IMR-90 (cell line): Measurements from ENCODE around the gene PPFIA1. TPM values are rescaled to one million over a fixed set of nuclear protein-coding genes. Genes with fewer than 3 reads are reported as not detected.

ENCODE experiments used
- ATAC-seq: fragments of 200-7000 bp; cut with Tn5 transposase; 2 replicates; pipeline ENCODE4 v1.9.1; 2020; ENCODE audit warnings: low read depth, mild to moderate bottlenecking, moderate library complexity
- BruUV-seq: library from RNA; stranded (reverse); fragments of 400-500 nt; replicated peaks from 2 replicates; lab custom pipeline; 2021; lab: Mats Ljungman, UMichigan
- CTCF ChIA-PET: fragments of 300-600 bp; formaldehyde crosslinking; extraction: SDS; loops from one replicate; lab custom pipeline; 2021; ENCODE audit warnings: antibody characterized with exemption; lab: Yijun Ruan, JAX
- POLR2A ChIA-PET: fragments of 300-600 bp; sonication (Branson Sonifier 250); formaldehyde crosslinking; loops from one replicate; lab custom pipeline; 2022; ENCODE audit warnings: antibody characterized with exemption; ENCODE audit not compliant: unreplicated experiment; lab: Charles Lee
- DNase-seq: peaks from one replicate; pipeline ENCODE4 v3.0.0; 2013
- H2AFZ ChIP-seq: replicated peaks from 2 replicates; pipeline ENCODE3; 2013; ENCODE audit warnings: low read length, mild to moderate bottlenecking; ENCODE audit not compliant: poor library complexity
- H2AK5ac ChIP-seq: 2 replicates; pipeline ENCODE4 v1.6.1; 2013; ENCODE audit warnings: low read depth, low read length, inconsistent platforms
- H2AK9ac ChIP-seq: replicated peaks from 2 replicates; pipeline ENCODE3; 2013; ENCODE audit warnings: mild to moderate bottlenecking, low read depth, low read length, moderate library complexity; ENCODE audit not compliant: poor library complexity
- H2BK120ac ChIP-seq: 2 replicates; pipeline ENCODE4 v1.6.1; 2013; ENCODE audit warnings: low read depth, low read length, inconsistent platforms
- H2BK15ac ChIP-seq: 3 replicates; pipeline ENCODE4 v1.6.1; 2013; ENCODE audit warnings: low read depth, low read length, inconsistent platforms
- H2BK20ac ChIP-seq: 2 replicates; pipeline ENCODE4 v1.6.1; 2013; ENCODE audit warnings: low read depth, mild to moderate bottlenecking, inconsistent platforms, low read length, moderate library complexity
- H2BK5ac ChIP-seq: 2 replicates; pipeline ENCODE4 v1.6.1; 2013; ENCODE audit warnings: mild to moderate bottlenecking, low read depth, low read length, inconsistent platforms; ENCODE audit not compliant: poor library complexity, severe bottlenecking
- H3K14ac ChIP-seq: replicated peaks from 2 replicates; pipeline ENCODE4 v1.6.1; 2013; ENCODE audit warnings: low read depth, low read length, inconsistent platforms
- H3K18ac ChIP-seq: 2 replicates; pipeline ENCODE4 v1.6.1; 2013; ENCODE audit warnings: low read depth, low read length, control low read depth
- H3K23ac ChIP-seq: 2 replicates; pipeline ENCODE4 v1.6.1; 2013; ENCODE audit warnings: low read depth, low read length, inconsistent platforms
- H3K27ac ChIP-seq: 2 replicates; pipeline ENCODE4 v1.5.1; 2013; ENCODE audit warnings: mild to moderate bottlenecking, control low read depth, low read length; ENCODE audit not compliant: insufficient read depth
- H3K27me3 ChIP-seq: 2 replicates; pipeline ENCODE4 v1.6.1; 2013; ENCODE audit warnings: low read length; ENCODE audit not compliant: control insufficient read depth, insufficient read depth
- H3K36me3 ChIP-seq: 2 replicates; pipeline ENCODE4 v1.6.1; 2013; ENCODE audit warnings: low read length, mixed read lengths; ENCODE audit not compliant: control insufficient read depth, insufficient read depth
- H3K4ac ChIP-seq: 2 replicates; pipeline ENCODE4 v1.6.1; 2013; ENCODE audit warnings: low read depth, low read length, inconsistent platforms
- H3K4me1 ChIP-seq: 2 replicates; pipeline ENCODE4 v1.6.1; 2013; ENCODE audit warnings: low read length, mixed read lengths; ENCODE audit not compliant: control insufficient read depth, insufficient read depth
- H3K4me2 ChIP-seq: 2 replicates; pipeline ENCODE4 v1.6.1; 2013; ENCODE audit warnings: low read depth, mild to moderate bottlenecking, control low read depth, low read length, moderate library complexity
- H3K4me3 ChIP-seq: 2 replicates; pipeline ENCODE4 v1.5.1; 2013; ENCODE audit warnings: low read depth, mild to moderate bottlenecking, control low read depth, low read length, moderate library complexity; ENCODE audit not compliant: insufficient read depth
- H3K56ac ChIP-seq: 2 replicates; pipeline ENCODE4 v1.6.1; 2013; ENCODE audit warnings: low read length, inconsistent platforms; ENCODE audit not compliant: insufficient read depth; ENCODE audit errors: extremely low read depth
- H3K79me1 ChIP-seq, 2 experiments: 2 replicates each; pipeline ENCODE4 v1.6.1; 2013; ENCODE audit warnings: low read length in 2 of 2, inconsistent platforms in 1 of 2, low read depth in 1 of 2
- H3K9ac ChIP-seq: 2 replicates; pipeline ENCODE4 v1.6.1; 2013; ENCODE audit warnings: low read depth, low read length, control low read depth
- H3K9me1 ChIP-seq: 2 replicates; pipeline ENCODE4 v1.6.1; 2013; ENCODE audit warnings: low read length, inconsistent platforms; ENCODE audit not compliant: insufficient read depth
- H3K9me3 ChIP-seq: 2 replicates; pipeline ENCODE4 v1.6.1; 2013; ENCODE audit warnings: low read length; ENCODE audit not compliant: control insufficient read depth, insufficient read depth
- H4K20me1 ChIP-seq: 2 replicates; pipeline ENCODE4 v1.6.1; 2013; ENCODE audit warnings: low read length, inconsistent platforms; ENCODE audit not compliant: insufficient read depth
- H4K5ac ChIP-seq: 2 replicates; pipeline ENCODE4 v1.6.1; 2013; ENCODE audit warnings: mild to moderate bottlenecking, low read depth, low read length, control low read depth
- H4K8ac ChIP-seq, 2 experiments: 2 replicates each; pipeline ENCODE4 v1.6.1; 2013; ENCODE audit warnings: low read depth in 2 of 2, low read length in 2 of 2, control low read depth in 1 of 2, inconsistent platforms in 1 of 2
- H4K91ac ChIP-seq: 2 replicates; pipeline ENCODE4 v1.6.1; 2013; ENCODE audit warnings: low read depth, low read length, inconsistent platforms; ENCODE audit not compliant: insufficient read depth
- BHLHE40 ChIP-seq: fragments of 150-350 bp; IDR thresholded peaks from 2 replicates; pipeline ENCODE4 v1.6.1; 2016; ENCODE audit warnings: mild to moderate bottlenecking, low read depth, low read length
- CEBPB ChIP-seq: IDR thresholded peaks from 2 replicates; pipeline ENCODE4 v1.6.1; 2012; ENCODE audit warnings: low read depth, low read length, improper control_type of control experiment
- CHD1 ChIP-seq: IDR thresholded peaks from 2 replicates; pipeline ENCODE4 v1.6.1; 2012; ENCODE audit warnings: low read depth, low read length, improper control_type of control experiment
- MAFK ChIP-seq: IDR thresholded peaks from 2 replicates; pipeline ENCODE4 v1.6.1; 2012; ENCODE audit warnings: low read depth, low read length, improper control_type of control experiment
- MAZ ChIP-seq: IDR thresholded peaks from 2 replicates; pipeline ENCODE4 v1.6.1; 2012; ENCODE audit warnings: low read depth, mild to moderate bottlenecking, low read length, improper control_type of control experiment, moderate library complexity, borderline replicate concordance
- MXI1 ChIP-seq: IDR thresholded peaks from 2 replicates; pipeline ENCODE4 v1.6.1; 2012; ENCODE audit warnings: low read depth, mild to moderate bottlenecking, low read length, moderate library complexity, borderline replicate concordance
- POLR2A ChIP-seq: IDR thresholded peaks from 2 replicates; pipeline ENCODE4 v1.6.1; 2012; ENCODE audit warnings: mild to moderate bottlenecking, low read depth, low read length
- RAD21 ChIP-seq: IDR thresholded peaks from 2 replicates; pipeline ENCODE4 v1.6.1; 2012; ENCODE audit warnings: low read length, improper control_type of control experiment
- RFX5 ChIP-seq: IDR thresholded peaks from 2 replicates; pipeline ENCODE4 v1.8.0; 2012; ENCODE audit warnings: low read depth, mild to moderate bottlenecking, low read length, moderate library complexity
- USF2 ChIP-seq: fragments of 150-350 bp; IDR thresholded peaks from 2 replicates; pipeline ENCODE4 v1.6.1; 2017; ENCODE audit warnings: mild to moderate bottlenecking, antibody characterized with exemption, low read length, low read depth
- WGBS, 2 experiments: methylation state at CpG; one replicate each; pipeline versions ENCODE4 v1.1.5 to v1.1.7; 2013; ENCODE audit warnings: missing lambda C conversion rate in 2 of 2; ENCODE audit not compliant: insufficient read length in 1 of 2; ENCODE audit errors: extremely low coverage in 2 of 2; 5-methylcytosine and 5-hydroxymethylcytosine counted together
- dilution Hi-C: fragments of 300-500 bp; cut with HindIII; formaldehyde crosslinking; loops from one replicate; pipeline ENCODE4 v1.14.3; 2018; ENCODE audit warnings: low sequenced_read_pairs; ENCODE audit not compliant: unreplicated experiment
- in situ Hi-C: fragments of 300-500 bp; cut with MboI; formaldehyde crosslinking; loops from 3 replicates; pipeline ENCODE4 v1.14.3; 2019; ENCODE audit warnings: low sequenced_read_pairs, inconsistent platforms, mixed read lengths
- intact Hi-C: fragments of 100-400 bp; cut with micrococcal nuclease; formaldehyde crosslinking; loops from 2 replicates; pipeline ENCODE4 v1.10.0; 2022
- polyA plus RNA-seq, 3 experiments: library from polyadenylated mRNA; depleted of rRNA; stranded (reverse); fragments of >200 nt; gene quantifications; 2 replicates each; pipeline ENCODE4 v1.2.3, GENCODE V29; 2012; ENCODE audit warnings: low replicate concordance in 1 of 3
- total RNA-seq: library from RNA; depleted of rRNA; stranded (reverse); fragments of >200 nt; gene quantifications from 2 replicates; pipeline ENCODE4 v1.2.3, GENCODE V29; 2012
- TF ChIP-seq, protein P1 (sequence below): conservative IDR thresholded peaks from 2 replicates; pipeline ENCODE4 v1.5.1; 2012; ENCODE audit warnings: mild to moderate bottlenecking, low read depth, low read length, improper control_type of control experiment
- TF ChIP-seq, protein P2 (sequence below): fragments of 150-350 bp; IDR thresholded peaks from 2 replicates; pipeline ENCODE4 v1.6.1; 2016; ENCODE audit warnings: low read depth, mild to moderate bottlenecking, low read length, moderate library complexity, borderline replicate concordance

The PPFIA1 gene
- total and polyA plus RNA-seq, 2 of the 4 experiments (the other 2 are of a cell fraction): 25.6 to 37.2 TPM

DNA sequence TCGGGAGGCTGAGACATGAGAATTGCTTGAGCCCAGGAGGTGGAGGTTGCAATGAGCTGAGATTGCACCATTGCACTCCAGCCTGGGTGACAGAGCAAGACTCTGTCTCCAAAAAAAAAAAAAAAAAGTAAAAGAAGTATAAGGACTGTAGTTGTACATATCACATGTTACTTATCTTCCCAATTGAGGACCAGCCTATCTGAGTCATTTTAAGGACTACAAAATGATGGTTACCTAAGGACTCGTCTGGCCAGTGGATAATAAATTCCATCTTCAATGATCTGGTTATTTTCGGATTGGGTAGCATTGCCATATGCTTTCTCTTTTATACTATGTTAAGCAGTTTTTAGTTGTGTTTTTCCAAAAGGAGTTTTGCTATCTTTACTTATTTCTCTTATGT, 55.3 kb downstream of the PPFIA1 start:
- no peak overlapping the region for H4K91ac ChIP-seq
- no TSS peak for BruUV-seq
- H3K27me3 ChIP-seq: no peaks in the 10 kb centered on the region
- dilution Hi-C loops (no loop called here), in situ Hi-C loops (no loop called here), intact Hi-C loops (loop anchor here (10.0 kb wide), 1 partner anchor 121 kb away; the partner anchor contains the start of gene FADD)
- H2AK9ac ChIP-seq: no peak overlapping the region
- CTCF ChIA-PET: no interaction called here
- H3K56ac ChIP-seq: no peak overlapping the region
- H2AK5ac ChIP-seq: no peak overlapping the region
- no peak overlapping the region for H4K8ac ChIP-seq
- ATAC-seq (no peak), DNase-seq (no peak)
- POLR2A ChIA-PET: interaction anchor here (0.6 kb wide), 1 partner anchor 243 kb away, joined by 5 read pairs; no protein-coding TSS in a partner anchor
- H3K4ac ChIP-seq: no peak overlapping the region
- no peak overlapping the region for H2BK15ac ChIP-seq
- peaks cover 16% of the 10 kb centered on the region for H3K9me1 ChIP-seq
- H3K4me3 ChIP-seq: no peak overlapping the region
- TF ChIP-seq RAD21: no peak
- TF ChIP-seq MXI1: no peak
- no peak for TF ChIP-seq CHD1
- no peak for TF ChIP-seq BHLHE40
- TF ChIP-seq USF2: no peak
- TF ChIP-seq CEBPB: no peak
- TF ChIP-seq, protein P1, sequence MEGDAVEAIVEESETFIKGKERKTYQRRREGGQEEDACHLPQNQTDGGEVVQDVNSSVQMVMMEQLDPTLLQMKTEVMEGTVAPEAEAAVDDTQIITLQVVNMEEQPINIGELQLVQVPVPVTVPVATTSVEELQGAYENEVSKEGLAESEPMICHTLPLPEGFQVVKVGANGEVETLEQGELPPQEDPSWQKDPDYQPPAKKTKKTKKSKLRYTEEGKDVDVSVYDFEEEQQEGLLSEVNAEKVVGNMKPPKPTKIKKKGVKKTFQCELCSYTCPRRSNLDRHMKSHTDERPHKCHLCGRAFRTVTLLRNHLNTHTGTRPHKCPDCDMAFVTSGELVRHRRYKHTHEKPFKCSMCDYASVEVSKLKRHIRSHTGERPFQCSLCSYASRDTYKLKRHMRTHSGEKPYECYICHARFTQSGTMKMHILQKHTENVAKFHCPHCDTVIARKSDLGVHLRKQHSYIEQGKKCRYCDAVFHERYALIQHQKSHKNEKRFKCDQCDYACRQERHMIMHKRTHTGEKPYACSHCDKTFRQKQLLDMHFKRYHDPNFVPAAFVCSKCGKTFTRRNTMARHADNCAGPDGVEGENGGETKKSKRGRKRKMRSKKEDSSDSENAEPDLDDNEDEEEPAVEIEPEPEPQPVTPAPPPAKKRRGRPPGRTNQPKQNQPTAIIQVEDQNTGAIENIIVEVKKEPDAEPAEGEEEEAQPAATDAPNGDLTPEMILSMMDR: no peak
- TF ChIP-seq, protein P2, sequence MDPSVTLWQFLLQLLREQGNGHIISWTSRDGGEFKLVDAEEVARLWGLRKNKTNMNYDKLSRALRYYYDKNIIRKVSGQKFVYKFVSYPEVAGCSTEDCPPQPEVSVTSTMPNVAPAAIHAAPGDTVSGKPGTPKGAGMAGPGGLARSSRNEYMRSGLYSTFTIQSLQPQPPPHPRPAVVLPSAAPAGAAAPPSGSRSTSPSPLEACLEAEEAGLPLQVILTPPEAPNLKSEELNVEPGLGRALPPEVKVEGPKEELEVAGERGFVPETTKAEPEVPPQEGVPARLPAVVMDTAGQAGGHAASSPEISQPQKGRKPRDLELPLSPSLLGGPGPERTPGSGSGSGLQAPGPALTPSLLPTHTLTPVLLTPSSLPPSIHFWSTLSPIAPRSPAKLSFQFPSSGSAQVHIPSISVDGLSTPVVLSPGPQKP: no peak
- TF ChIP-seq MAFK: no peak
- TF ChIP-seq RFX5: no peak
- no peak for TF ChIP-seq MAZ
- TF ChIP-seq POLR2A: no peak
- H3K9ac ChIP-seq: no peak overlapping the region
- H2BK120ac ChIP-seq: no peak overlapping the region
- no peak overlapping the region for H3K18ac ChIP-seq
- peaks cover 24% of the 10 kb centered on the region for H3K36me3 ChIP-seq
- no peak overlapping the region for H3K23ac ChIP-seq
- H3K14ac ChIP-seq: no peak overlapping the region
- peak overlapping the region; percentile 46; the same call in 1 of the 2 replicates for H3K27ac ChIP-seq
- H2AFZ ChIP-seq: no peak overlapping the region
- no peak overlapping the region for H4K5ac ChIP-seq
- H3K79me1 ChIP-seq: peaks cover 0 to 48% of the 10 kb centered on the region in 2 experiments; a peak in 2 of 4 replicates
- H3K9me3 ChIP-seq: no peaks in the 10 kb centered on the region
- peaks cover 14% of the 10 kb centered on the region for H3K4me1 ChIP-seq
- no CpG with 5 or more reads among the region's 3 CpGs for WGBS, 2 experiments
- no peak overlapping the region for H3K4me2 ChIP-seq
- H4K20me1 ChIP-seq: no peaks in the 10 kb centered on the region
- H2BK20ac ChIP-seq: no peak overlapping the region
- H2BK5ac ChIP-seq: peak overlapping the region; percentile 24
